Activated B cell treated with CpG ODN at 0.5 μM for 24 hours (primary cell): ENCODE measurements around the gene MORC3. TPM values are rescaled to one million over a fixed set of nuclear protein-coding genes. Genes with fewer than 3 reads are reported as not detected.

Experiments
- ATAC-seq: fragments of 200-7000 bp; cut with Tn5 transposase; one replicate; pipeline ENCODE4 v1.10.0; 2021; ENCODE audit warnings: low read depth, mild to moderate bottlenecking, moderate library complexity
- CTCF ChIA-PET: fragments of 350-600 bp; sonication (Branson Sonifier 250); formaldehyde crosslinking; loops from one replicate; lab custom pipeline; 2021; ENCODE audit warnings: antibody characterized with exemption; lab: Charles Lee
- POLR2A ChIA-PET: fragments of 350-600 bp; sonication (Branson Sonifier 250); formaldehyde crosslinking; loops from one replicate; lab custom pipeline; 2021; ENCODE audit warnings: antibody characterized with exemption; lab: Charles Lee
- DNase-seq: peaks from one replicate; pipeline ENCODE4 v3.0.0; 2022
- H3K27ac Mint-ChIP-seq: one replicate; pipeline ENCODE4 v1.8.0; 2020; ENCODE audit warnings: mixed read lengths
- H3K27me3 Mint-ChIP-seq: one replicate; pipeline ENCODE4 v1.8.0; 2021; ENCODE audit warnings: mixed read lengths
- H3K36me3 Mint-ChIP-seq: one replicate; pipeline ENCODE4 v1.8.0; 2021; ENCODE audit warnings: low read depth, mixed read lengths
- H3K4me1 Mint-ChIP-seq: one replicate; pipeline ENCODE4 v1.8.0; 2021; ENCODE audit warnings: mixed read lengths
- H3K4me3 Mint-ChIP-seq: one replicate; pipeline ENCODE4 v1.8.0; 2020; ENCODE audit warnings: mild to moderate bottlenecking, mixed read lengths
- H3K9me3 Mint-ChIP-seq: one replicate; pipeline ENCODE4 v1.8.0; 2020; ENCODE audit warnings: mixed read lengths
- CTCF ChIP-seq: fragments of 200-600 bp; IDR thresholded peaks from one replicate; pipeline ENCODE4 v1.8.0; 2022; ENCODE audit warnings: antibody characterized with exemption, mild to moderate bottlenecking
- intact Hi-C: fragments of 100-400 bp; cut with micrococcal nuclease; formaldehyde crosslinking; loops from one replicate; pipeline ENCODE4 v1.15.1; 2024
- total RNA-seq: library from RNA; stranded (reverse); gene quantifications from 2 replicates; pipeline ENCODE4 v1.2.3, GENCODE V29; 2022

The MORC3 gene
- total RNA-seq, 1 donor from 2014 or later, result 65.6 TPM

GRCh38 chr21:36320421-36321324 is 676 bp downstream of the MORC3 start:
- H3K27ac Mint-ChIP-seq, result peak overlapping the region; percentile 97
- H3K4me1 Mint-ChIP-seq, result peaks cover 51% of the 10 kb centered on the region
- no peaks in the 10 kb centered on the region for H3K27me3 Mint-ChIP-seq
- H3K9me3 Mint-ChIP-seq, result no peaks in the 10 kb centered on the region
- ATAC-seq (peak; percentile 22), DNase-seq (no peak)
- ChIA-PET CTCF (interaction anchor here (0.5 to 2.9 kb wide), 15 partner anchors 10 to 207 kb away, joined by 3 to 21 read pairs (median 3); no protein-coding TSS in a partner anchor), POLR2A (interaction anchor here (0.7 to 7.0 kb wide), 36 partner anchors 8 to 1431 kb away, joined by 3 to 333 read pairs (median 6); partner anchors contain the start of genes CBR3, CHAF1B, DOP1B and DYRK1A)
- intact Hi-C loops, result loop anchor here (1.0 kb wide), 7 partner anchors 10 to 164 kb away; partner anchors contain the start of gene DOP1B
- H3K36me3 Mint-ChIP-seq, result peaks cover 41% of the 10 kb centered on the region
- peak overlapping the region; percentile 97 for H3K4me3 Mint-ChIP-seq
- no peak for TF ChIP-seq CTCF

GRCh38 chr21:36321325-36322082 is 1.5 kb downstream of the MORC3 start:
- ChIA-PET CTCF (interaction anchor here (1.0 to 2.9 kb wide), 8 partner anchors 9 to 76 kb away, joined by 3 to 21 read pairs (median 6); no protein-coding TSS in a partner anchor), POLR2A (interaction anchor here (0.8 to 7.0 kb wide), 17 partner anchors 12 to 1432 kb away, joined by 3 to 333 read pairs (median 11); partner anchors contain the start of genes CBR3, DOP1B and SETD4)
- H3K27ac Mint-ChIP-seq, result peak overlapping the region; percentile 97
- peaks cover 44% of the 10 kb centered on the region for H3K36me3 Mint-ChIP-seq
- peaks cover 48% of the 10 kb centered on the region for H3K4me1 Mint-ChIP-seq
- H3K4me3 Mint-ChIP-seq, result peak overlapping the region; percentile 97
- DNase-seq (no peak), ATAC-seq (no peak)
- no peaks in the 10 kb centered on the region for H3K27me3 Mint-ChIP-seq
- TF ChIP-seq CTCF, result no peak
- H3K9me3 Mint-ChIP-seq, result no peaks in the 10 kb centered on the region
- intact Hi-C loops, result no loop called here

GRCh38 chr21:36322083-36322424 is 2.1 kb downstream of the MORC3 start:
- POLR2A ChIA-PET, result interaction anchor here (1.0 to 7.0 kb wide), 9 partner anchors 12 to 188 kb away, joined by 3 to 333 read pairs (median 64); no protein-coding TSS in a partner anchor
- intact Hi-C loops, result no loop called here
- peaks cover 45% of the 10 kb centered on the region for H3K36me3 Mint-ChIP-seq

GRCh38 chr21:36323032-36323431 is 3.0 kb downstream of the MORC3 start:
- CTCF ChIA-PET, result interaction anchor here (1.1 to 1.2 kb wide), 3 partner anchors 34 to 175 kb away, joined by 3 read pairs; no protein-coding TSS in a partner anchor
- Mint-ChIP-seq H3K27me3 (no peaks in the 10 kb centered on the region), H3K4me3 (peak overlapping the region; percentile 71), H3K27ac (peak overlapping the region; percentile 86), H3K4me1 (peaks cover 53% of the 10 kb centered on the region), H3K36me3 (peaks cover 50% of the 10 kb centered on the region), H3K9me3 (no peaks in the 10 kb centered on the region)
- DNase-seq (no peak), ATAC-seq (no peak)
- intact Hi-C loops, result no loop called here
- no peak for TF ChIP-seq CTCF
- POLR2A ChIA-PET, result interaction anchor here (0.6 to 7.0 kb wide), 10 partner anchors 13 to 185 kb away, joined by 3 to 333 read pairs (median 34); no protein-coding TSS in a partner anchor

More at GRCh38 chr21:36322083-36322424, 2.1 kb downstream of the MORC3 start:
- peak overlapping the region; percentile 97 for H3K4me3 Mint-ChIP-seq
- no peak for ATAC-seq
- H3K9me3 Mint-ChIP-seq, result no peaks in the 10 kb centered on the region
- H3K4me1 Mint-ChIP-seq, result peaks cover 48% of the 10 kb centered on the region
- no peaks in the 10 kb centered on the region for H3K27me3 Mint-ChIP-seq
- DNase-seq, result no peak
- no peak for TF ChIP-seq CTCF
- H3K27ac Mint-ChIP-seq, result peak overlapping the region; percentile 97
- CTCF ChIA-PET, result interaction anchor here (1.4 to 2.9 kb wide), 2 partner anchors 8 to 20 kb away, joined by 6 to 11 read pairs; no protein-coding TSS in a partner anchor
